ENCODE data around the gene KLHL29.
"Not testable (repeated sequence)": the region's sequence is repeated elsewhere in the genome, so short reads cannot be mapped to it uniquely, and the experiment has no call there.

KLHL29 gene

GRCh38 chr2:23384551-23385343, at the start of gene KLHL29:
TSS of gene KLHL29 (plus strand) at chr2:23385179. CDS start at chr2:23562197, 177,018 bp downstream.
- TF ChIP-seq CTCF (conservative IDR thresholded peaks at IDR 0.05; ENCODE audit: low read depth) = no peak
- CTCF ChIA-PET = no interaction called here
- peak within 1 kb of the TSS; percentile 79 for H3K27ac ChIP-seq
- DNase-seq (ENCODE audit: low spot score) = peak; percentile 92
- POLR2A ChIA-PET (ENCODE audit: low non-redundant PET) = no interaction called here

DNA sequence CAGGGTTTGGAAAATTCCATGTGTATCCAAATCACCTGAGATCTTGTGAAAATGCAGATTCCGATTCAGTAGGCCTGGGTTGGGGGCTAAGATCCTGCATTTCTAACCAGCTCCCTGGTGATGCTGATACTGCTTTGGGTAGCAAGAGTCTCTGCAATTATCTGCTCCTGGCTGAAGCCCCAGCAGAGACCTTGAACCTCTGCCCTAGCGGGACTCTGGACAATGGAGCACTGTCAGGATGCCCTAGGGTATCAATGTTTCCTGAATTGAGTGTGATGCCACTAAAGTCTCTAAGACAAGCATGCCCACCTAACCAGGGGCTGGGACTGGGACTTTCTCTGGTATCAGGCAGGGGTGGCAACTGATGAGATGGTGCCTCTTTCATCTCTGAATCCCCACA, 49.4 kb upstream of the KLHL29 start:
- ChIA-PET POLR2A (ENCODE audit: low non-redundant PET) (no interaction called here), CTCF (interaction anchor here (0.6 kb wide), 1 partner anchor 169 kb away, joined by 3 read pairs; no protein-coding TSS in a partner anchor)
- no peak overlapping the region for H3K27ac ChIP-seq
- DNase-seq (ENCODE audit: low spot score) = no peak
- no peak for TF ChIP-seq CTCF (conservative IDR thresholded peaks at IDR 0.05; ENCODE audit: low read depth)

- H3K27ac ChIP-seq = no peak overlapping the region
- POLR2A ChIA-PET (ENCODE audit: low non-redundant PET) = no interaction called here
- DNase-seq (ENCODE audit: low spot score) = no peak
- no peak for TF ChIP-seq CTCF (conservative IDR thresholded peaks at IDR 0.05; ENCODE audit: low read depth)
- CTCF ChIA-PET = no interaction called here
Observed at GRCh38 chr2:23342075-23342474, 42.9 kb upstream of the KLHL29 start.

GRCh38 chr2:23346029-23346428, 39.0 kb upstream of the KLHL29 start:
- no peak overlapping the region for H3K27ac ChIP-seq
- TF ChIP-seq CTCF (conservative IDR thresholded peaks at IDR 0.05; ENCODE audit: low read depth) = no peak
- POLR2A ChIA-PET (ENCODE audit: low non-redundant PET) = no interaction called here
- no peak for DNase-seq (ENCODE audit: low spot score)
- CTCF ChIA-PET = interaction anchor here (0.6 to 0.7 kb wide), 2 partner anchors 13 to 230 kb away, joined by 3 read pairs; no protein-coding TSS in a partner anchor

- H3K27ac ChIP-seq = no peak overlapping the region
- DNase-seq (ENCODE audit: low spot score) = no peak
- ChIA-PET CTCF (no interaction called here), POLR2A (ENCODE audit: low non-redundant PET) (no interaction called here)
- no peak for TF ChIP-seq CTCF (conservative IDR thresholded peaks at IDR 0.05; ENCODE audit: low read depth)
Observed at GRCh38 chr2:23346781-23347180, 38.2 kb upstream of the KLHL29 start.

GRCh38 chr2:23347471-23348092, 37.4 kb upstream of the KLHL29 start:
- POLR2A ChIA-PET (ENCODE audit: low non-redundant PET) = no interaction called here
- no peak overlapping the region for H3K27ac ChIP-seq
- DNase-seq (ENCODE audit: low spot score) = no peak
- TF ChIP-seq CTCF (conservative IDR thresholded peaks at IDR 0.05; ENCODE audit: low read depth) = no peak
- CTCF ChIA-PET = no interaction called here

DNA sequence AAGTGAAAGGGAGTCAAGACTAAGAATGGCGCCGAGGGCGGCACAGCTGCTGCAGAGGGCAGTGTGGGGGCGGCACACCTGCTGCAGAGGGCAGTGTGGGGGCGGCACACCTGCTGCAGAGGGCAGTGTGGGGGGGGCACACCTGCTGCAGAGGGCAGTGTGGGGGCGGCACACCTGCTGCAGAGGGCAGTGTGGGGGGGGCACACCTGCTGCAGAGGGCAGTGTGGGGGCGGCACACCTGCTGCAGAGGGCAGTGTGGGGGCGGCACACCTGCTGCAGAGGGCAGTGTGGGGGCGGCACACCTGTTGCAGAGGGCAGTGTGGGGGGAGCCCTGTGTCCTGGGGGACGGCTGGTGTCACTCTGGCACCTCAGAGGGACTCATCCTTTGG, 36.9 kb upstream of the KLHL29 start:
- POLR2A ChIA-PET (ENCODE audit: low non-redundant PET); DNase-seq (ENCODE audit: low spot score); CTCF ChIA-PET; H3K27ac ChIP-seq: not testable (repeated sequence)

Measured in RWPE1 (cell line).